Skeletal muscle tissue (tissue), 4 donors: Measurements from ENCODE around the gene ARMH3. TPM values are rescaled to one million over a fixed set of nuclear protein-coding genes. Genes with fewer than 3 reads are reported as not detected.
"Not testable (repeated sequence)": the region's sequence is repeated elsewhere in the genome, so short reads cannot be mapped to it uniquely, and the experiment has no call there.

Experiments
- H3K27ac ChIP-seq: one replicate; pipeline ENCODE4 v1.7.0; 2013; ENCODE audit warnings: mild to moderate bottlenecking, low read depth, low read length, inconsistent platforms
- H3K27me3 ChIP-seq, 3 donors: one replicate each; pipeline ENCODE4 v1.7.0; 2013; ENCODE audit warnings: low read length in 3 of 3; ENCODE audit not compliant: control insufficient read depth in 3 of 3, insufficient read depth in 3 of 3
- H3K36me3 ChIP-seq, 3 donors: one replicate each; pipeline ENCODE4 v1.7.0; 2013; ENCODE audit warnings: low read length in 3 of 3; ENCODE audit not compliant: control insufficient read depth in 3 of 3, insufficient read depth in 3 of 3
- H3K4me1 ChIP-seq, 3 donors: one replicate each; pipeline ENCODE4 v1.7.0; 2013; ENCODE audit warnings: low read length in 3 of 3, mild to moderate bottlenecking in 3 of 3; ENCODE audit not compliant: control insufficient read depth in 3 of 3, insufficient read depth in 3 of 3
- H3K4me3 ChIP-seq, 3 donors: one replicate each; pipeline ENCODE4 v1.7.0; 2013; ENCODE audit warnings: low read length in 3 of 3
- H3K9ac ChIP-seq, 3 donors: one replicate each; pipeline ENCODE4 v1.7.0; 2013; ENCODE audit warnings: low read length in 3 of 3, mild to moderate bottlenecking in 3 of 3, moderate library complexity in 2 of 3, low read depth in 1 of 3
- H3K9me3 ChIP-seq, 3 donors: one replicate each; pipeline ENCODE4 v1.7.0; 2013; ENCODE audit warnings: low read length in 3 of 3; ENCODE audit not compliant: control insufficient read depth in 3 of 3
- total RNA-seq: library from RNA; depleted of rRNA; stranded (reverse); fragments of >200 nt; gene quantifications from one replicate; pipeline ENCODE4 v1.2.3, GENCODE V29; 2014
- donor health status: Osteomylitis.

The ARMH3 gene
- total RNA-seq, 1 donor from 2014 or later = 13.0 TPM

DNA sequence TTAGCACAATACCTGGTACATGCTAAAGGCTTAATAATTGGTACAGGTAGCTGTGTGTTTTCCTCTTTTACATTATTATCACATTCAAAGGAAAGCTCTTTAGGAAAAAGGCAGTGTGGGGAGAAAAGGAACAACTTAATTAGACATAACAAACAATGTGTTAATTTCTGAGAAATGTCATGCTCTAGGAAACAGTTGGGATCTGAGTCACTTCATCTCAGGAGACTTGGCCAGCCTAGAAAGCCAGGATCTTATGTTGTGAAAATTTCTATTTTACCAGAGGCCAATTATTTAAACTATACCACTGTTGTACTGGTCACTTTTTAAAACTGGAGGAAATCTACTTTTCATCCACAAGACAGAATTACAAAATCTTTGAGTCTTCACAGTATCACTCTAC lies 39.6 kb downstream of the ARMH3 start:
- peaks cover 0 to 7% (median 0%) of the 10 kb centered on the region in 3 donors for H3K4me1 ChIP-seq
- no peak overlapping the region for H3K4me3 ChIP-seq
- H3K36me3 ChIP-seq = peaks cover 11 to 36% (median 30%) of the 10 kb centered on the region in 3 donors
- H3K9me3 ChIP-seq = no peaks in the 10 kb centered on the region
- no peak overlapping the region for H3K27ac ChIP-seq
- no peaks in the 10 kb centered on the region for H3K27me3 ChIP-seq
- H3K9ac ChIP-seq = no peak overlapping the region

GRCh38 chr10:102010961-102011360 lies 45.0 kb downstream of the ARMH3 start:
- Histone ChIP-seq H3K27ac (no peak overlapping the region), H3K4me3 (no peak overlapping the region), H3K27me3 (no peaks in the 10 kb centered on the region), H3K4me1 (no peaks in the 10 kb centered on the region), H3K9me3 (no peaks in the 10 kb centered on the region), H3K9ac (no peak overlapping the region), H3K36me3 (peaks cover 10 to 34% (median 32%) of the 10 kb centered on the region in 3 donors)

DNA sequence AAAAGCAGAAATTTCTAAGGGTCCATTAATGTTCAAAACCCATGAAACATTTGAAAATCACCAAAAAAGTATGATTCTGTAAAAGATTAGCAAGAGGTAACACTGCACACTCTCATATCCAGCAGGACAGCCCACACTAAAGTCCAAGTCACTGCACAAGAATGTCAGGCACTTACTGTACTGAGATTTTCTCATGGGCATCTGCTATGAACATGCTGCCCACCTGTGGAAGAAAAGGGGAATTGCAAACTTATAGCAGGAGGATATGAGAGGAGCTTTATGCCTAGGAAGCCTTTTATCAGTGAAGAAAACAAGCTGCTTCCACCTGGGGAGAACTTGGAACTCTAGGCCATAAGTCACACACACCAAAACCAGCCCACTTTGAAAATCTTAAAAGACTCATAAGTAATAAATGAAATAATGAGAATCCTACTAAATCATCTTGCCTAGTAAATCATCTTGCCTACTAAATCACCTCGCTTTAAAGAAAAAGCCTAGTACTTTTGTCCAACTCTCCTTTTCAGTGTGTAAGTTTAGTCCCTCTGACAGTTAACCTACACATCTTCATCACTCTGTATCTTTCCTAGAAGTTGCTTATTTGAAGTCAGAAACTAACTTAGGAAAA lies 46.1 kb downstream of the ARMH3 start:
- no peaks in the 10 kb centered on the region for H3K9me3 ChIP-seq
- H3K4me1 ChIP-seq = no peaks in the 10 kb centered on the region
- no peak overlapping the region for H3K4me3 ChIP-seq
- no peaks in the 10 kb centered on the region for H3K27me3 ChIP-seq
- H3K9ac ChIP-seq = no peak overlapping the region
- H3K36me3 ChIP-seq = peaks cover 11 to 44% (median 32%) of the 10 kb centered on the region in 3 donors
- no peak overlapping the region for H3K27ac ChIP-seq

GRCh38 chr10:102007796-102008195 lies 48.2 kb downstream of the ARMH3 start:
- Histone ChIP-seq H3K27me3 (no peaks in the 10 kb centered on the region), H3K9me3 (no peaks in the 10 kb centered on the region), H3K4me3 (no peak overlapping the region), H3K4me1 (no peaks in the 10 kb centered on the region), H3K27ac (no peak overlapping the region), H3K9ac (no peak overlapping the region), H3K36me3 (peaks cover 10 to 35% (median 26%) of the 10 kb centered on the region in 3 donors)

GRCh38 chr10:102007031-102007430 lies 48.9 kb downstream of the ARMH3 start:
- not testable (repeated sequence) for H3K27ac ChIP-seq, H3K9me3 ChIP-seq, H3K4me1 ChIP-seq, H3K9ac ChIP-seq, H3K27me3 ChIP-seq, H3K4me3 ChIP-seq
- H3K36me3 ChIP-seq = peaks cover 7 to 32% (median 26%) of the 10 kb centered on the region in 3 donors

DNA sequence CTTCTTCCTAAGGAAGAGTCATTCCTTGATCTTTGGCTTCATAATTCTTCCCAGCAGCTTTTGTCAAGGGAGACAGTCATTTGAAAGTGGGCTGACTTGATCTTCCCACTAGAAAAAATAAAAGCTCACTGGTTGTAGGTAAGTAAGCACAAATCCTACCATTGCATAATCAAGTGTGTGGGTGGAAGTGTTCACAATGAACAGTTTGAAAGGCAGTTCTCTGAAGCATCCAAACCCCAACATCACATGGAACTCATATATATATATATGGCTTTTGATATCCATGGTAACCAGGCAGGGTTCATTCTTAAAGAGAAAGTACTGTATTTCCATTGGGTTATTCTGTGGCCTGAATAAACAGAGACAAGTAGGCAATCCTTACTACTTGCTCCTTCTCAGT lies 51.6 kb downstream of the ARMH3 start:
- Histone ChIP-seq H3K4me3 (no peak overlapping the region), H3K9ac (no peak overlapping the region), H3K9me3 (no peaks in the 10 kb centered on the region), H3K27me3 (no peaks in the 10 kb centered on the region), H3K4me1 (no peaks in the 10 kb centered on the region), H3K27ac (no peak overlapping the region), H3K36me3 (peaks cover 7 to 37% (median 32%) of the 10 kb centered on the region in 3 donors)

DNA sequence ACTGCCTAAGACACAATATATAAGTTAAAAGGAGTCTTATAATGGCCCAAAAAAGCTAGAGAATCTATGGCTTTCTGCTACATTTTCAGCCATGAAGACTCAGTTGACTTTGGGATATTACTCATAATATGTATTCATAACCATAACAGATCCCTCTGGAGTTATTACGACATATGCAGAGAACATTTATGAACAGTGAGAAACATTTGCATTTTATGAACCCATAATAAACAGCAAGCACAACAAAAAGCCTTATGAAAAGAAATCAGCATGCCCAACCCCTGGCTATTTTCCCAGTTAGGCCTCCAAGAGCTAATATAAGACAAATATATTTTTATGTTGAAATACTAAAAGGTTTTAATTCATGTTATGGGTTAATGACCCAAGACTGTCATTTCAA lies 52.4 kb downstream of the ARMH3 start:
- Histone ChIP-seq H3K4me3 (no peak overlapping the region), H3K9me3 (no peaks in the 10 kb centered on the region), H3K9ac (no peak overlapping the region), H3K4me1 (no peaks in the 10 kb centered on the region), H3K27me3 (no peaks in the 10 kb centered on the region), H3K36me3 (peaks cover 7 to 40% (median 30%) of the 10 kb centered on the region in 3 donors), H3K27ac (no peak overlapping the region)

GRCh38 chr10:102001435-102002068 lies 54.4 kb downstream of the ARMH3 start:
- Histone ChIP-seq H3K27ac (no peak overlapping the region), H3K9me3 (no peaks in the 10 kb centered on the region), H3K27me3 (no peaks in the 10 kb centered on the region), H3K4me1 (no peaks in the 10 kb centered on the region), H3K36me3 (peaks cover 7 to 46% (median 30%) of the 10 kb centered on the region in 3 donors), H3K4me3 (no peak overlapping the region), H3K9ac (no peak overlapping the region)

DNA sequence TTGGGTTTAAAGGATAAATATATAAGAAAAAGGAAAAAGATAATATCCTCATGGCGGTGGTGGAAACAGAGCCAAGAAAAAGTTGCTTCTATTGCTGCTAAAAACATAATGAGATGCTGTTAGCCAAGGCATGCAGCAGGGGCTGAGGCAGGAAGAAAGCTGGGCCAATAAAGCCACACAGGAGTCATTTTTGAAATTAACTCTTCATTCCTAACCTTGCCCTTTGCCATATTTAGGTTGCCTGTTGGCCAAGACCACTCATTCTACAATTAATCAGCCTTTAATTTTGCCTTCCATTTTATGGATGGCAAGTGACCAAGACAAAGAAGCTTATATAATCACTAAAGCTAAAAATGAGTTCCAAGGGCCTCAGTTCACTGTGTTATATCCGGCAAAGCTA lies 58.2 kb downstream of the ARMH3 start:
- Histone ChIP-seq H3K9me3 (no peaks in the 10 kb centered on the region), H3K27ac (no peak overlapping the region), H3K36me3 (peaks cover 0 to 57% (median 32%) of the 10 kb centered on the region in 3 donors), H3K4me1 (no peaks in the 10 kb centered on the region), H3K4me3 (no peak overlapping the region), H3K9ac (no peak overlapping the region), H3K27me3 (no peaks in the 10 kb centered on the region)

GRCh38 chr10:101995451-101996063 lies 60.4 kb downstream of the ARMH3 start:
- no peak overlapping the region for H3K27ac ChIP-seq
- no peak overlapping the region for H3K9ac ChIP-seq
- peaks cover 15 to 64% (median 36%) of the 10 kb centered on the region in 3 donors for H3K36me3 ChIP-seq

More at GRCh38 chr10:101995451-101996063, 60.4 kb downstream of the ARMH3 start:
- H3K4me1 ChIP-seq = no peaks in the 10 kb centered on the region
- no peaks in the 10 kb centered on the region for H3K9me3 ChIP-seq
- no peak overlapping the region for H3K4me3 ChIP-seq
- no peaks in the 10 kb centered on the region for H3K27me3 ChIP-seq
